Measurements from ENCODE around the gene POU2F3.

GRCh38 chr11:120231963-120232362 is 8.0 kb upstream of the POU2F3 start:
- TF ChIP-seq CTCF (IDR thresholded peaks at IDR 0.05) (no peak), EZH2phosphoT487 (IDR thresholded peaks at IDR 0.05) (no peak)
